ENCODE results near the gene TMEM98.
"Not testable (repeated sequence)": the region's sequence is repeated elsewhere in the genome, so short reads cannot be mapped to it uniquely, and the experiment has no call there.

Gene TMEM98, protein sequence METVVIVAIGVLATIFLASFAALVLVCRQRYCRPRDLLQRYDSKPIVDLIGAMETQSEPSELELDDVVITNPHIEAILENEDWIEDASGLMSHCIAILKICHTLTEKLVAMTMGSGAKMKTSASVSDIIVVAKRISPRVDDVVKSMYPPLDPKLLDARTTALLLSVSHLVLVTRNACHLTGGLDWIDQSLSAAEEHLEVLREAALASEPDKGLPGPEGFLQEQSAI

DNA sequence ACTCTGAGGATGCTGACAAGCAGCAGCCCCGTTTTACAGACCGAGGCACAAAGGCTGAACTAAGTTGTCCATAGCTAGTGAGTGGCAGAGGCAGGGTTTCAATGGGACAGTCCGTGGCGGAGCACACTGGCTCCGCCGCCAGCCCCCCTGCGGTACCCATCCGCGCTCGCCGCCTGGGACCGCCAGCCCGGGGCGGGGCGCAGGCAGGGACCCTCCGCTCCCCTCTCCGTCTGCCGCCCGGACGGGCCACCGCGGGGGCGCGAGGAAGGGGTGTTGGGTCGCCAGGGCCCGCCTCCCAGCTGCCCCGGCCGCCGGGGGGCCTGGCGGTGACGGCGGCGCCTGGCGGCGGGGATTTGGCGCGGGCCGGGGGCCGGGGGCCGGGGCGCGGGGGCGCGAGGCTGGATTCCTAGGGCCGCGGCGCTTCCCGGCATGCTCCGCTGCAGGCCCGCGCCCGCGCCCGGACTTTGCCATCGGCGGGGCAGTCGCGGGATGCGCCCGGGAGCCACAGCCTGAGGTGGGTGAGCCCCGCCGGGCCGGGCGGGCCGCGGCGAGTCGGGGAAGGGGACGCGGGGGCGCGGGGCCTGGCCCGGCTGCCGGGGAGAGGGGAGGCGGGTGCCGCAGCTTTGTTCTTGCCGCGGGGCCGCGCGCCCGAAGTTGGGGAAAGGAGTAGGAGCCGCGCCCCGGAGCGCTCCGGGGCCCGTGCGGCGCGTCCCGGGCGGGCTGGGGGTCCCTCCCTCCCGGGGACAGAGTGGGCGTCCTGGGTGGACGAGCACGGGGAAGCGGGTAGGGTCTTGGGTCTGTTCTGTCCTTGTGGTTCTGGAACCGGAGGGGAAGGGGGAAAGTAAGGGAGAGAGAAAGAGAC lies at the start of gene TMEM98:
Gene TMEM98, plus strand, starts transcription at position 430 of the 862 bp plus-strand sequence. CDS start 3,376 bp downstream, outside the sequence.
- in situ Hi-C loops (cut with MboI; ENCODE audit: low sequenced_read_pairs) = no loop called here

DNA sequence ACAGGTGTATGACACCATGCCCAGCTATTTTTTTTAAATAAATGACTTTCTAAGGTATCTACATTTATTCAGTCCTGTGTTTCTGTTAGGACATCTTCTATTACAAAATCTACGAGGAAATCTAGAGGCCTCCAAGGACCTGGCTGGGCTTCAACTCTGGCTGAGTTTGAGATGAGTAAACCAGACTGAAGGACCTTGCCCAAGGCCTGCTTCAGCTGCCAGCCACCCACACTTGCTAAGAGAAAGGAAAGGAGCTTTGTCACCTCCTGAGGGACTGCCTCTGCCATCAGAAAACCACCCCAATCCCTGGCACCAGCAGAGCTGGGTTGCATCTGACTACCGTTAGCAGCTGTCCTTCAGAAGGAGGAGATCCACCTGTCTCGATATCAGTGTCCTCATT lies 49.7 kb upstream of the TMEM98 start:
- in situ Hi-C loops (cut with MboI; ENCODE audit: low sequenced_read_pairs) = no loop called here

DNA sequence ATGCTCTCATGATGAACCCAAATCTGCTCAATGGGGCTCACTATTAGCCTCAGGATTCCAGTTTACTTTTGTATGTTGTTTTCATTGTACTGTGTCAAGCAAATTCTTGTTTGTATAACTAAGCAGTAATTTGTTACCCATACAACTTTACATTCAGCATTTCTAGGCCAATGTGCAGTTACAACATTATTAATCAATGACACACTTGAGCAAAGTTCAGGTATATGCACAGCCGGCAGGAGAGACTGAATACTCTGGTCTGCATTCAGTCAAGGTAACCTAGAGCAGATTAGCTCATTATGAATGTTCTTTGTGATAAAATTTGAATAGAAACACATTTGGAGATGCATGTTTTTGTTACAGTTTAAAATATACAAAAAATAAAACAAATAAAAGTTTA lies 48.8 kb upstream of the TMEM98 start:
- in situ Hi-C loops (cut with MboI; ENCODE audit: low sequenced_read_pairs) = no loop called here

DNA sequence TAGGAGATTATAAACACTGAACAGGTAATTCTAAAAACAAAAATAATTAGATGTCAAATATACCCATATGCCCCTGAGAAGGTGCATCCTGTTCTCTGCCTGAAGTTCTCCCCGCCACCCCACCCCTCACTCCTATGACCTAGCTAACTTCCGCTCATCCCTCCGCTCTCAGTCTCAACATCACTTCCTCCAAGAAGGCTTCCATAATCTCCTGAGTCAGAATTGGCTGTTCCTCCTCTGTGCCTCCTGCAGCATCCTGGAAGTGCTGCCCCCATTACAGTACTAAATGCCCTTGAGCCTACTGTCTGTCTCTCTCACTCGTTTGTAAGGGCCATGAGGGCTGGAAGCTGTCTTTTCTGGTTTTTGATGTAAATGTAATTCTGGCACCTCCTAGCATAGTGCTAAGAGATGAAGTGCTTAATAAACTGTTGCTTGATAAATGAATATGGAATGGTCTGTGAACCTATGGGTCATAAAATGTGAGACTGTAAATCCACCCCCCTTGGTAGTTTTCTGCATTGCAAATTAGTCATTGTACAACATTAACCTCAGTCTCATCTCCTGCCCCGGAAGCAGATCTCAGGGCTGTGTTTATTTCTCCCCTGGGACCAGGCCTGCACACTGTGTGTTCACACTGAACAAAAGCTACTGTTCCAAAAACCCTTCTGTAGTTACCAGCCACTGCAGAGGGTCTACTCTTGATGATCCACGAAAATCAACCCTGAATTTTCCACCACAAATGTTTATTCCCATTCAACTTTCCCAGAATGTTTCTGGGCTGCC lies 47.1 kb upstream of the TMEM98 start:
- in situ Hi-C loops (cut with MboI; ENCODE audit: low sequenced_read_pairs) = no loop called here

DNA sequence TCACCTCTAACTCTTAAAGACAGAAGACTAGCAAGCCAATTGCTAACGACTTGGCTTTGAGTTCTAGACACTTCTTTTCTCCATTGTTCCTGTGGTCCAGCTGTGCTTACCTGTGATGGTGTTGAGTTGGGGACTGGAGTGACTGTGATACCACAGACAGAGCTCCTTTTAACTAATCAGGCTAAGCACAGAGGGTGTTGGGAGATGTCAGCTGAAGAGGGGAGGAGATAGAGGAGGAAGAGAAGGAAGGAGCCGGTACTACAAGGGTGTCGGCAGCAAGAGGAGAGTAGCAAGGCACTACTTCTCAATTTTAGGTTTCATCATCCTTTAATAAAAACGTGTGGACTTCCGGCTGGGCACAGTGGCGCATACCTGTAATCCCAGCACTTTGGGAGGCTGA lies 45.9 kb upstream of the TMEM98 start:
- in situ Hi-C loops (cut with MboI; ENCODE audit: low sequenced_read_pairs) = no loop called here

DNA sequence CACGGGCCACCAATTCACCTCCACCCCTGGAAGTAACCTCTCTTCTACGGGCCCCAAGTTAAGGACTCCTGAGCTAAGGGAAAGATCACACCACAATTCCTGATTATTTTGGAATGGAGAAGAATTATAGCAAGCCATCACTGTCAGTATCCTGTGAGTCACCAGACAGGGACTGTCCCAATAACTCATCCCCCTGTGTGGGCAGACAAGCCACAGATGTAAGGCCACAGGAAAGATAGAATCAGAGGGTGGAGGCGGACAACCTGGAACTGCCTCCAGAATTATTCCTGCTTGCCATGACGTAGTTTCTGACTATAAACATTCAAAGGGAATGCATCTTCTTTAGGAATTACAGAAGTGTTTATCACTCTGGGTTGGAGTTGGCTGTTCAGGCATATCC lies 45.2 kb upstream of the TMEM98 start:
- in situ Hi-C loops (cut with MboI; ENCODE audit: low sequenced_read_pairs) = no loop called here

DNA sequence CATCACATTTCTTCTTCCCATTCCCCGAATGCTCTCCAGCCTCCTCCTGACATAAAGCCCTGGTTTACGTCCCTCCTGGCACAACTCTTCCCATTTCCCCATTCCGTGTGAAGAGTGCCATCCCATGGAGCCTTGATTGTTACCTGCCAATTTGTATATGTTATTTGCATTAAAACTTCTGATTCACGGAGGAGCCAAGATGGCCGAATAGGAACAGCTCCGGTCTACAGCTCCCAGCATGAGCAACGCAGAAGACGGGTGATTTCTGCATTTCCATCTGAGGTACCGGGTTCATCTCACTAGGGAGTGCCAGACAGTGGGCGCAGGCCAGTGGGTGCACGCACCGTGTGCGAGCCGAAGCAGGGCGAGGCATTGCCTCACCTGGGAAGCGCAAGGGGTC lies 41.0 kb upstream of the TMEM98 start:
- in situ Hi-C loops (cut with MboI; ENCODE audit: low sequenced_read_pairs) = not testable (repeated sequence)

DNA sequence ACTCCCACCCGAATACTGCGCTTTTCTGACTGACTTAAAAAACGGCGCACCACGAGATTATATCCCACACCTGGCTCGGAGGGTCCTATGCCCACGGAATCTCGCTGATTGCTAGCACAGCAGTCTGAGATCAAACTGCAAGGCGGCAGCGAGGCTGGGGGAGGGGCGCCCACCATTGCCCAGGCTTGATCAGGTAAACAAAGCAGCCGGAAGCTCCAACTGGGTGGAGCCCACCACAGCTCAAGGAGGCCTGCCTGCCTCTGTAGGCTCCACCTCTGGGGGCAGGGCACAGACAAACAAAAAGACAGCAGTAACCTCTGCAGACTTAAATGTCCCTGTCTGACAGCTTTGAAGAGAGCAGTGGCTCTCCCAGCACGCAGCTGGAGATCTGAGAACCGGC lies 40.5 kb upstream of the TMEM98 start:
- in situ Hi-C loops (cut with MboI; ENCODE audit: low sequenced_read_pairs) = not testable (repeated sequence)

DNA sequence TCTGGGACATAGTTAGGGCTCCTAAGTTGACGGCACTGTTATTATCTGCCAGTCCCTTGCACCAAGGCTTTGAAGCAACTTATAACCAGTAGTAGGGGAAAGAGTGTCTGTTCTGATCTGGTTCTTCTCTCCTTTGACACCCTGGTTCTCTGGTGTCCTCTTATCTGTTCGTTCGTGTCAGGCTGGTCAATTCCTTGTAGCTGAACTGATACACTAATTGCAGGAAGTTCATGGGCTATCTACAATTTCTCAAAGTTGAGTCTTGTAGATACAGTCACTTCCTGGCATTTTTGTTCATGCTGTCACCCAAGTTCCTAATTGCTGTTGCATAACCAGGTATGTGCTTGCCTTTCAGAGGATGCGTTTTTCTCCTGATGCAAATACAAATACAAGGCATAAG lies 33.7 kb upstream of the TMEM98 start:
- in situ Hi-C loops (cut with MboI; ENCODE audit: low sequenced_read_pairs) = no loop called here

DNA sequence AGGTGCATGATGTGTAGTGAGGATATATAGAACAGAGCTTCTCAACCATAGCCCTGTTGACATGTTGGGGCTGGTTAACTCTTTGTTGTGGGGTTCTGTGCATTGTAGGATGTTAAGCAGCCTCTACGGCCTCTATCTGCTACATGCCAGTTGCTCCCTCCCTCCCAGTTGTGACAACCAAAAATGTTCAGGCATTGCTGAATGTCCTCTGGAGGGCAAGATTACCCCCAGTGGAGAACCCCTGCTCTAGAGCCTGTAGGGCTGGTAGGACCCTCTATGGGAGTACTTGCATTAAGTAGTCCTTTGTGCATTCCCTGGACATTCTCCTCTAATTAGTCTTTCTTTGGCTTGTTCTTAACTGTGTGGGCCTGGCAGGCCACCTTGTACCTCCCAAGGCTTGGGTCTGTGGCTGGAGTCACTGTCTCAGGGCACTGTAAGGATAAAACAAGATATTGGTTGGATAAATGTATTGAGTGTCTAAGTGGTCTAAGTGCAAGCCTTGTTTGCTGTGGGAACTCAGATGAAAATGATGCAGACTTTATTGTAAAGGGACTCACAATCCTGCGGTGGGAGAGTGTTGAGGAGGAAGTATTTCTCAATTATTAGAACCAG lies 31.2 kb upstream of the TMEM98 start:
- in situ Hi-C loops (cut with MboI; ENCODE audit: low sequenced_read_pairs) = no loop called here

DNA sequence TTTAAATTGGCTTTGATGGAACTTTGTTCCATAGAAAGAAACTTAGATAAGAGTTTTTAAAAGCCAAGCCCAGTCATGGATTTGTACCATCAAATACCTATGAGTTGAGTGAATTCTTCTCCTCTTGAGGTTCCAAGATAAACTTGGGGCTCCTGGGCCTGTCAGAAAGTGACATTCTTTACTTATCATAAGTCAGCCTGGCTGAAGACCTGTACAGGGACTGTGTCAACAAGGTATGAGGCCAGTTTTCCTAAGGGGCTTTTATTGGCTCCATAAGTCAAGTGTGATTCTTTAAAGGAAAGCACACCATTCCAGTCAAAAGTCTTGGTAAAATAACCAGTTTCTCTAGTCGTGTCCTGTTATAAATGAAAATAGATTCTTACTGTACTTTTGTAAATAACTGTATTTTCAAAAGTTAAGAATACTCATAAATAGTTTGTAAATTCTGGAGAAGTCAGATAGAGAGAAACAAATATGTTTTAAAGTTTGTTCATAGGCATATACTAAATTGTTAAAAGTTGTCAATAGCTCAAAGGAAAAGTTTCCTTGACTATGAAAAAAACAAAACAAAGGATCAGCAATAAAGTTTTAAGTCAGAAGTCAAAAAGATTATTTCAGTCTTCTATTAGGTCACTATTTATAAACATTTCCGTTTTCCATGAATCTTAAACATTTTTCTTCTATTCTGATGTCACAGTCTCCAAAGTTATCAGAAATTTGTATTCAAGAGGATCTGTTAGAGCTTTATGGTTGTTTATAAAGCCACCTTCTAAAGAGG lies 28.5 kb upstream of the TMEM98 start:
- in situ Hi-C loops (cut with MboI; ENCODE audit: low sequenced_read_pairs) = no loop called here

DNA sequence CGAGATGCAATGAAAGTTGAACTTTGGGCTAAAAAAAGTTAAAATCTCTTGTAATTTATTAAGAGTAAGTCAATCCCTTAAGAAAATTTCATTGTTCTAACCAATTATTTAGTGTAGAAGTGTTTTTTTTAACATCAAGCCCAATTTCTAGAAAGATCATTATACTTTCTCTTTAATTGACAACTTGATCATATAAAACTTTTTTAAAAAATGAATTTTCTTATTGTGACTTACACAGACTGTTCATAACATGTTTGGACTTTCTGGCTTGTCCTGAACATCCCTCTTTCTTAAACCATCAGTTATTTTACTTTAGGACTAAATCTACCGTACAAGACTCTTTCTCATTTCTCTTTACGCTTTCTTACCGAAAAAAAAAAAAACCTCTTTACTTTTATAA lies 26.2 kb upstream of the TMEM98 start:
- in situ Hi-C loops (cut with MboI; ENCODE audit: low sequenced_read_pairs) = no loop called here

DNA sequence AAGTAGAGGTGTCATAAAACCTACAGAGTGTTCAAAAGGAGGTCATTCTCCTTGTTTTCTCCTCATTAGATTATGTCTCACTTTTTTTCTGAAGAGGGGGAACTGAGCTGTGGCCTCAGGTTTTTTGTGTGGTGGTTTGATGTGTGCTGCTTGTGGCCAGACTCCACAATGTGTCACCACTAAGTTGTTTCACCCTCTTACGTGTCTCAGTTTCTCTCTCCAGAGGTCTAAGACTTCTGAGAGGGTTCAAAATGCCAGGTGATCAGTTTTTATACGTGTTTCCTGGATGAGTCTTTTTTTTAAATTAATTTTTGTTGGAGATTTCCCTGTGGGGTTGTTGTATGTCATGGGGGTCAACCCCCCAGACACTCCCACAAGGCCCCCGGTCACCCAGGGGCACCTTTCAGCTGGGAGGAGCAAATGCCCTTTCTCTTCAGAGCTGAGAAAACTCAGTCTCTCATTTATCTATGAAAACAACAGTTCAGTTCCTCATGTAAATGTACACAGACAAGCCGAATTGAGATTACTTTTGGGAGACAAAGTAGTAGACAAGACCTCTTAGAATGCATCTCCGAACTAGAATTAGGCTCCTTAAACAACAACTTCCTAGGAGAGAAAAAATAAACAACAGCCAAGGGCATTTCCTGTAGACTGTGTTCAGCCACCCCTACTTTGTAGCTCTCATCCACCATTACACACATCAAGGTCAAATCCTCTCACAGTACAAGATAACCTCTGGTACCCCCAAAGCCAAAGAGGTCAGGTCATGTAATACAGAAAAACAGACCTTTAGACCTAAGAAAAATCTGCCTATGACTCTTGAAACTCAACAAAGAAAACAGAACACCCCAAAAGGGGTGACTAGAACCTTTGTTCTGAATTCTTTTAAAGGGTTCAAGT lies 23.9 kb upstream of the TMEM98 start:
- in situ Hi-C loops (cut with MboI; ENCODE audit: low sequenced_read_pairs) = no loop called here

DNA sequence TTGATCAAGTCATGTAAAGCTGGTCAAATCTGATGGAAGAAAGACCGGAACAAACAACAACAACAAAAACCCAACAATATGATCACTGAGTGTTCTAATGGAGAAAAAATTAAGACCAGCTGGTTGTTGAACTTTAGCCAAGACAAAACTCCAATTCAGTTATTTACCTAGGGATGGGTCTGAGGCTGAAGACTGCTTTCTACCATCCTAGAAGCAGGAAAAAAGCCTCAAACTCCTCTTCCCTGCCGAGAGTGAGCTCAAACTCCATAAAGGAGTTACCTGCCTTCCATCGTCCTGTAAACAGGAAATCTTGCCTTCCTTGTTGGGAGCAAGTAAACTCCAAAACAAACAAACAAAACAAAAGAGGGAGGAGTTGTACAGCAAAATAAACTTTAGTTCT lies 23.1 kb upstream of the TMEM98 start:
- in situ Hi-C loops (cut with MboI; ENCODE audit: low sequenced_read_pairs) = no loop called here

DNA sequence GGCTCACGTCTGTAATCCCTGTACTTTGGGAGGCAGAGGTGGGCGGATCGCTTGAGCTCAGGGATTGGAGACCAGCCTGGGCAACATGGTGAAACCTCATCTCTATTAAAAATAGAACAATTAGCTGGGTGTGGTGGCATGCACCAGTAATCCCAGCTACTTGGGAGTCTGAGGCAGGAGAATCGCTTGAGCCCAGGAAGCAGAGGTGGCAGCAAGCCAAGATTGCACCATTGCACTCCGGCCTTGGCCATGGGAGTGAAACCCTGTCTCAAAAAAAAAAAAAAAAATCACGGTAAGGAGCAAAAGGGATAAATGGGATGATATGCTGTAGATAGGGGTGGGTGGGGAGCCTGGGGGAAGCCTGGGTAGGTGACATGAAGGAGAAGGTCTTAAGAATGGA lies 20.4 kb upstream of the TMEM98 start:
- in situ Hi-C loops (cut with MboI; ENCODE audit: low sequenced_read_pairs) = no loop called here

DNA sequence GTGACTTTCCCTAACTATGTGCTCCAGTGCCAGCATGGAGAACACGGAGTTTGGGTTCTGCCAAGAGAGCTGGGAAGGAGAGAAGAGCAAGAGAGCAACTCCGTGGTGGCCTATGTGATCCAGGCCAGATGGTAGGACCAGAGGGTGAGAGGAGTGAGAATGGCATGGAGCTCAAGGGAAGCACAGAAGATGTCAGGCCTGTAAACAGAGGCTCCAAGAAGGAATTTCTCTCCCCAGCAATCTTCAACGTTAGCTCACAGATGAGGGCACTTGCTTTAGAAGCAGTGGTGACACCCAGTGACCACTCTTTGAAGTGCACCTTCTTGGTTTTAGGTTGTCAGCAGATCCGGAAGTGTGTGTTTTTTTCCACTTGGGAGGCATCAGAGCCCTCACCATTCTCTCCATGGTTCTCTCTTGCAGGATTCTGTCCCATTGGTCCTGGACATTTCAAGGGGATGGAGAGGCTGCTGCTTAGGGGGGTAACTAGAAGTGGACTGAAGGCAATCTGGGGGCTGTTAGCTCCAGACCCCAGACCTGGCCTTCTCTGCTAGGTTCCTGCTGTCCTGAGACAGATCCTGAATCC lies 18.1 kb upstream of the TMEM98 start:
- in situ Hi-C loops (cut with MboI; ENCODE audit: low sequenced_read_pairs) = no loop called here

DNA sequence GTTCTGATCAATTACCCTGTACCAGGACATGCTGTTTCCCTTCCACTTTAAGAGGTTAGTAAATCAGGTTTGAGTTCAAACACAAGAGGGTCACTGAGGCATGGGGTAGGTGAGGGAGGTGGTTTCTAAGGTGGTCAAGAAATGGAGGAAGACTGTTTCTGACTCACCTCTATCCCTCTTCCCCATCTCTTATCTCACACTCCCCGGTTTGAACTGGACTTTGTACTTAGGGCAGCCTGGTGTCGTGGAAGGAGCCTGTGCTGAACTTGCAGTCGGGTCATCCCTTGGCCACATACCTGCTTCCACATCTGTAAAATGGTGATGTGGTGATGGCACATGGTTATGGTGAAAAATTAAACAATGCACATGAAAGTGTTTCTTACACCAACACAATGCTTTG lies 17.2 kb upstream of the TMEM98 start:
- in situ Hi-C loops (cut with MboI; ENCODE audit: low sequenced_read_pairs) = no loop called here

DNA sequence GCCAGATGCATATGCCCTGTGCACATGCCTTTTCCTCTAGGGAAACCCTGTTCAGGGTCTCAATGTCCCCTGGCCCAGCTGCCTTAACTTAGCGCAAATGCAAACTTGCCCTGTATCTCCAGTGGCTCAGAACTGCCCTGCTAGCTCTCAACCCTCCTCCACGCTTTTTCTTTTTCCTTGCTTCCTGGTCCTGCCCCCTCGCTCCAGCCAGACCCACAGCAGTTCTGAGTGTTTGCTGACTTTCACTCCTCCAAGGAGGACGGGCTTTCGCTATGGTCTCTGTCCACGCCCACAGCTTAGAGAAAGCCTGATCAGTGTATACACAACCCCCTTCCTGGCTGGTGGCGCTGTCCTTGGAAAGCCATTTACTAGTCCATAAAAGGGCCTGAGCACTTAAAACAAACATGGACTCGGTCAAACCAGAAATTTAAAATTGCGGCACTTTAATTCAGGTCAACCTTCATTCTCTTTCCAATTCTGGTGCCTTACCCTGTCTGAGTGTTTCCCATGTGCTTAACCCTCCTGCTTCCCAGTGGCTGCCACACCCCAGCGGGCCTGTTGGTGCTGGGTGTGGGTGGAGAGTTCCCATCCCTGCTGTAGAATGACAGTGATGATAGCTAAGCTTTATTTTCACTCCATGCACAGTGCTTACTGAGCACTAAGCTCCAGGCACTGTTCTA lies 15.6 kb upstream of the TMEM98 start:
- in situ Hi-C loops (cut with MboI; ENCODE audit: low sequenced_read_pairs) = no loop called here

DNA sequence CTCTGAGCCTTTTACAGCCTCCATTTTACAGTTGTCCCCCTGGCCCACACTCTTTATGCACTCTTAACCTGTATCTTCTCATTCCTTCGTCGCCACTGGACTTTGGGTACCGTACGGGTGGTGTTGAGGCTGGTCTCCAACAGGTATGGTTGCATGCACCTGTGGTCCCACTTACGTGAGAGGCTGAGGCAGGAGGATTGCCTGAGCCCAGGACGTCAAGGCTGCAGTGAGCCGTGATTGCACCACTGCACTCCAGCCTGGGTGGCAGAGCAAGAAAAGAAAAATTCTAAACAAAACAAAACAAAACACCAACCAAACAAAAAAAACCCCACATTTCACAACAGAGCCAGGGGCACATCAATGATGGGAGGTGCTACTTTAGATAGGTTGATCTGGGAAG lies 14.4 kb upstream of the TMEM98 start:
- in situ Hi-C loops (cut with MboI; ENCODE audit: low sequenced_read_pairs) = no loop called here

All from HL-60/S4 (cell line).